H9 (cell line): ENCODE measurements around the gene MAGI1. TPM values are rescaled to one million over a fixed set of nuclear protein-coding genes. Genes with fewer than 3 reads are reported as not detected.

Source experiments
- DNase-seq: peaks from one replicate; pipeline ENCODE4 v3.0.0-alpha.2; 2017
- H2AFZ ChIP-seq: one replicate; pipeline ENCODE4 v1.6.1; 2013; ENCODE audit warnings: mild to moderate bottlenecking, low read length, control low read depth, moderate library complexity
- H2AK5ac ChIP-seq: 2 replicates; pipeline ENCODE4 v1.6.1; 2013; ENCODE audit warnings: low read length, control low read depth, mixed read lengths; ENCODE audit not compliant: insufficient read length
- H2BK120ac ChIP-seq: one replicate; pipeline ENCODE4 v1.6.1; 2013; ENCODE audit warnings: low read depth, mild to moderate bottlenecking, low read length, control low read depth, inconsistent platforms; ENCODE audit not compliant: poor library complexity, severe bottlenecking
- H2BK12ac ChIP-seq: 2 replicates; pipeline ENCODE4 v1.6.1; 2013; ENCODE audit warnings: low read length, control low read depth, mixed read lengths, low read depth; ENCODE audit not compliant: insufficient read length
- H2BK15ac ChIP-seq: 2 replicates; pipeline ENCODE4 v1.6.1; 2013; ENCODE audit warnings: low read depth, low read length, control low read depth
- H2BK20ac ChIP-seq: one replicate; pipeline ENCODE4 v1.6.1; 2013; ENCODE audit warnings: low read depth, mild to moderate bottlenecking, low read length, control low read depth, inconsistent platforms; ENCODE audit not compliant: poor library complexity, severe bottlenecking
- H2BK5ac ChIP-seq: 2 replicates; pipeline ENCODE4 v1.6.1; 2013; ENCODE audit warnings: low read length, control low read depth, mixed read lengths; ENCODE audit not compliant: insufficient read length
- H3K14ac ChIP-seq: 2 replicates; pipeline ENCODE4 v1.6.1; 2013; ENCODE audit warnings: low read length, control low read depth; ENCODE audit not compliant: insufficient read depth
- H3K18ac ChIP-seq: 2 replicates; pipeline ENCODE4 v1.6.1; 2013; ENCODE audit warnings: low read depth, mild to moderate bottlenecking, mixed read lengths, low read length, control low read depth; ENCODE audit not compliant: insufficient read length
- H3K23ac ChIP-seq: 2 replicates; pipeline ENCODE4 v1.6.1; 2013; ENCODE audit warnings: low read length, control low read depth, mixed read lengths, low read depth; ENCODE audit not compliant: insufficient read length
- H3K23me2 ChIP-seq: 2 replicates; pipeline ENCODE4 v1.6.1; 2013; ENCODE audit warnings: low read depth, mild to moderate bottlenecking, mixed read lengths, low read length, control low read depth; ENCODE audit not compliant: insufficient read length, poor library complexity, severe bottlenecking
- H3K27ac ChIP-seq: 2 replicates; pipeline ENCODE4 v1.5.1; 2013; ENCODE audit warnings: low read length, control low read depth, mixed read lengths, low read depth; ENCODE audit not compliant: insufficient read length
- H3K27me3 ChIP-seq: 2 replicates; pipeline ENCODE4 v1.6.1; 2013; ENCODE audit warnings: low read length, control low read depth, inconsistent platforms; ENCODE audit not compliant: insufficient read depth
- H3K4ac ChIP-seq: 2 replicates; pipeline ENCODE4 v1.6.1; 2013; ENCODE audit warnings: low read depth, mild to moderate bottlenecking, control low read depth, inconsistent platforms, low read length, moderate library complexity
- H3K4me1 ChIP-seq: 2 replicates; pipeline ENCODE4 v1.6.1; 2013; ENCODE audit warnings: low read length, control low read depth, inconsistent platforms; ENCODE audit not compliant: insufficient read depth
- H3K4me2 ChIP-seq: 2 replicates; pipeline ENCODE4 v1.6.1; 2013; ENCODE audit warnings: low read length, control low read depth, mixed read lengths; ENCODE audit not compliant: insufficient read length, insufficient read depth
- H3K56ac ChIP-seq: 2 replicates; pipeline ENCODE4 v1.6.1; 2013; ENCODE audit warnings: low read depth, mild to moderate bottlenecking, mixed read lengths, low read length, control low read depth; ENCODE audit not compliant: insufficient read length
- H3K79me1 ChIP-seq: 2 replicates; pipeline ENCODE4 v1.6.1; 2013; ENCODE audit warnings: low read depth, mild to moderate bottlenecking, moderate library complexity, low read length, control low read depth, inconsistent platforms; ENCODE audit not compliant: insufficient read depth, poor library complexity, severe bottlenecking
- H3K79me2 ChIP-seq: 2 replicates; pipeline ENCODE4 v1.6.1; 2013; ENCODE audit warnings: low read length, control low read depth, inconsistent platforms; ENCODE audit not compliant: insufficient read depth
- H3K9ac ChIP-seq: 2 replicates; pipeline ENCODE4 v1.6.1; 2013; ENCODE audit warnings: low read length, control low read depth, mixed read lengths; ENCODE audit not compliant: insufficient read length; ENCODE audit errors: extremely low read depth
- H3K9me3 ChIP-seq: one replicate; pipeline ENCODE4 v1.6.1; 2013; ENCODE audit warnings: low read depth, low read length, inconsistent platforms; ENCODE audit not compliant: control insufficient read depth
- H3T11ph ChIP-seq: one replicate; pipeline ENCODE4 v1.6.1; 2013; ENCODE audit warnings: mild to moderate bottlenecking, low read length, control low read depth, inconsistent platforms
- H4K20me1 ChIP-seq: one replicate; pipeline ENCODE4 v1.6.1; 2013; ENCODE audit not compliant: control insufficient read depth, insufficient read length, insufficient read depth
- H4K5ac ChIP-seq: 2 replicates; pipeline ENCODE4 v1.6.1; 2013; ENCODE audit warnings: low read depth, mild to moderate bottlenecking, mixed read lengths, low read length, control low read depth; ENCODE audit not compliant: insufficient read length
- H4K8ac ChIP-seq: replicated peaks from 2 replicates; pipeline ENCODE4 v1.6.1; 2013; ENCODE audit warnings: low read length, control low read depth, mixed read lengths, low read depth; ENCODE audit not compliant: insufficient read length
- H4K91ac ChIP-seq: 2 replicates; pipeline ENCODE4 v1.6.1; 2013; ENCODE audit warnings: low read depth, mild to moderate bottlenecking, moderate library complexity, mixed read lengths, low read length, control low read depth; ENCODE audit not compliant: insufficient read length
- H3K27ac Mint-ChIP-seq, 3 experiments: 2 replicates in 2 of 3; 3 replicates in 1 of 3; pipeline ENCODE4 v1.8.0; 2020 to 2021; ENCODE audit warnings: mixed read lengths in 3 of 3, mild to moderate bottlenecking in 1 of 3, moderate library complexity in 1 of 3
- H3K27me3 Mint-ChIP-seq: 2 replicates; pipeline ENCODE4 v1.8.0; 2021; ENCODE audit warnings: low read depth, mild to moderate bottlenecking, moderate library complexity, mixed read lengths
- H3K36me3 Mint-ChIP-seq, 3 experiments: 2 replicates in 2 of 3; 3 replicates in 1 of 3; pipeline ENCODE4 v1.8.0; 2020 to 2021; ENCODE audit warnings: low read depth in 3 of 3, mixed read lengths in 3 of 3; ENCODE audit not compliant: insufficient read depth in 1 of 3
- H3K4me1 Mint-ChIP-seq, 2 experiments: 2 replicates each; pipeline ENCODE4 v1.8.0; 2020; ENCODE audit warnings: mixed read lengths in 2 of 2
- H3K4me3 Mint-ChIP-seq, 2 experiments: 2 replicates in 1 of 2; 3 replicates in 1 of 2; pipeline ENCODE4 v1.8.0; 2020 to 2021; ENCODE audit warnings: mild to moderate bottlenecking in 2 of 2, mixed read lengths in 2 of 2, moderate library complexity in 1 of 2
- H3K9me3 Mint-ChIP-seq, 2 experiments: 2 replicates in 1 of 2; 3 replicates in 1 of 2; pipeline ENCODE4 v1.8.0; 2020; ENCODE audit warnings: mild to moderate bottlenecking in 2 of 2, mixed read lengths in 2 of 2, moderate library complexity in 1 of 2
- WGBS: extraction: QIAGEN DNeasy Blood & Tissue Kit; methylation state at CpG from one replicate; pipeline ENCODE4 v1.1.7; 2013; ENCODE audit warnings: missing lambda C conversion rate, low lambda C conversion rate, mixed read lengths; ENCODE audit not compliant: insufficient read length; ENCODE audit errors: extremely low coverage; 5-methylcytosine and 5-hydroxymethylcytosine counted together
- total RNA-seq: library from RNA; stranded (reverse); gene quantifications from 2 replicates; pipeline ENCODE4 v1.2.1, GENCODE V29; 2021
- TF ChIP-seq, protein P1 (sequence below): fragments of 200-600 bp; sonication (generic); conservative IDR thresholded peaks from 3 replicates; pipeline ENCODE4 v1.8.0; 2021; ENCODE audit warnings: antibody characterized with exemption, mild to moderate bottlenecking

MAGI1 gene
- total RNA-seq, 1 experiment from 2014 or later: 65.7 TPM

DNA sequence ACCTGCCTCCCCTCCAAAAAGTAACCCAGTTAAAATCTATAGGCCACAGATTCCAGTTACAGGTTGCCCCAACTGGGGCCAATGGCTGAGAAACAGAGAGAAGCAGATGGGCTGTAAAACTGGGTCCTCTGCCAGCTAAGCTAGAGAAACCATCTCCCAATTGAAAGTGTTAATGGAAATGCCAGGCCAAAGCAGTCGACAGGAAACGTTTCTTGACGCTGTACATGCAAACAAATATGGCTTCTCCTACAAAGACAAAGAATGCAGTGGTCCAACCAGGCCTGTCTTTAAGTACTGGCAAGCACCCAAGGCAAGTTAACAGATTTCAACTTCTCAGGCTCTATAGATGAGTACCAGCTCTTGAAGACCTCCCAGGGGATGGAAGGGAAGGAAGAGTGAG, 71.3 kb downstream of the MAGI1 start:
- H3K4me1 Mint-ChIP-seq: peaks cover 36 to 49% of the 10 kb centered on the region in 2 experiments

More for the DNA sequence above, 71.3 kb downstream of the MAGI1 start:
- H2BK20ac ChIP-seq: no peak overlapping the region
- H2AK5ac ChIP-seq: no peak overlapping the region
- H2BK15ac ChIP-seq: no peak overlapping the region
- H3K27ac Mint-ChIP-seq: 0 out of 7 replicates have a peak overlapping the region, but pooled peaks of 1 of the 3 experiments have one; percentile 4
- H2BK120ac ChIP-seq: no peak overlapping the region
- H3K23me2 ChIP-seq: no peaks in the 10 kb centered on the region
- H4K20me1 ChIP-seq: no peaks in the 10 kb centered on the region
- no peak overlapping the region for H3K9ac ChIP-seq
- H3K27ac ChIP-seq: no peak overlapping the region
- H3K79me1 ChIP-seq: peaks cover 5% of the 10 kb centered on the region
- no peak overlapping the region for H3K4me2 ChIP-seq
- no peak overlapping the region for H3K56ac ChIP-seq
- H3K4me3 Mint-ChIP-seq: no peak overlapping the region
- H3K23ac ChIP-seq: no peak overlapping the region
- no peak overlapping the region for H3K14ac ChIP-seq
- H3K4me1 ChIP-seq: peaks cover 10% of the 10 kb centered on the region
- H4K91ac ChIP-seq: no peak overlapping the region
- WGBS: no CpG with 5 or more reads among the region's 3 CpGs
- H3K9me3 Mint-ChIP-seq: no peaks in the 10 kb centered on the region
- H3T11ph ChIP-seq: no peak overlapping the region
- no peak overlapping the region for H4K8ac ChIP-seq
- no peaks in the 10 kb centered on the region for H3K27me3 ChIP-seq
- no peak overlapping the region for H2BK5ac ChIP-seq
- no peak overlapping the region for H3K4ac ChIP-seq
- H3K18ac ChIP-seq: no peak overlapping the region
- peaks cover 6% of the 10 kb centered on the region; the same call in 1 of the 2 replicates for H3K79me2 ChIP-seq
- H3K9me3 ChIP-seq: no peaks in the 10 kb centered on the region
- H2AFZ ChIP-seq: no peak overlapping the region
- DNase-seq: no peak
- no peaks in the 10 kb centered on the region for H3K27me3 Mint-ChIP-seq
- TF ChIP-seq, protein P1, sequence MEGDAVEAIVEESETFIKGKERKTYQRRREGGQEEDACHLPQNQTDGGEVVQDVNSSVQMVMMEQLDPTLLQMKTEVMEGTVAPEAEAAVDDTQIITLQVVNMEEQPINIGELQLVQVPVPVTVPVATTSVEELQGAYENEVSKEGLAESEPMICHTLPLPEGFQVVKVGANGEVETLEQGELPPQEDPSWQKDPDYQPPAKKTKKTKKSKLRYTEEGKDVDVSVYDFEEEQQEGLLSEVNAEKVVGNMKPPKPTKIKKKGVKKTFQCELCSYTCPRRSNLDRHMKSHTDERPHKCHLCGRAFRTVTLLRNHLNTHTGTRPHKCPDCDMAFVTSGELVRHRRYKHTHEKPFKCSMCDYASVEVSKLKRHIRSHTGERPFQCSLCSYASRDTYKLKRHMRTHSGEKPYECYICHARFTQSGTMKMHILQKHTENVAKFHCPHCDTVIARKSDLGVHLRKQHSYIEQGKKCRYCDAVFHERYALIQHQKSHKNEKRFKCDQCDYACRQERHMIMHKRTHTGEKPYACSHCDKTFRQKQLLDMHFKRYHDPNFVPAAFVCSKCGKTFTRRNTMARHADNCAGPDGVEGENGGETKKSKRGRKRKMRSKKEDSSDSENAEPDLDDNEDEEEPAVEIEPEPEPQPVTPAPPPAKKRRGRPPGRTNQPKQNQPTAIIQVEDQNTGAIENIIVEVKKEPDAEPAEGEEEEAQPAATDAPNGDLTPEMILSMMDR: no peak
- no peak overlapping the region for H4K5ac ChIP-seq
- H3K36me3 Mint-ChIP-seq: peaks cover 0 to 5% (median 3%) of the 10 kb centered on the region in 3 experiments; a peak in 1 of 7 replicates
- no peak overlapping the region for H2BK12ac ChIP-seq
